HG02870 (cell line): Measurements from ENCODE around the gene PCBP3.
"Not testable (repeated sequence)": the region's sequence is repeated elsewhere in the genome, so short reads cannot be mapped to it uniquely, and the experiment has no call there.

Source experiments
- ATAC-seq: cut with Tn5 transposase; IDR thresholded peaks from one replicate; pipeline ENCODE4 v1.9.1; 2021; ENCODE audit warnings: mild to moderate bottlenecking, moderate library complexity; ENCODE audit not compliant: unreplicated experiment

The PCBP3 gene

DNA sequence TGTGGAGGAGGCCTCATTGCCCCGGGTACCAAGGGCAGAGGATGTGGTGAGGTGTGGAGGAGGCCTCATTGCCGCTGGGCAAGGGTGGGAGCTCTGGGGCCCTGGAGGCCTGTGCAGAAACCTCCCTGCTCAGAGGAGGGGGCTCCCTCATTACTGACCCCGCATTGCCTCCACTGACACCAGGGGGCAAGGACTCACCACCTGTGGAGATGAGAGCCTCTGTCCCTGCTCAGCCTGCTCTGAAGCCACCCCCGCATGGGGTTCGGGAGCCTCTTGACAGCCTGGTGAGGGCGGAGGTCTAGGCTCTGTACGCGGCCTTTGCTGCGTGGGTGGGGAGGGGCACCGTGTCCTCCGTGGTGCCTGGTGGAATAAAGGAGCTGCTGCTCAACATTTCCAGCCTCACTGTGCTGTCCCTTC, 243.1 kb downstream of the PCBP3 start:
- no peak for ATAC-seq

DNA sequence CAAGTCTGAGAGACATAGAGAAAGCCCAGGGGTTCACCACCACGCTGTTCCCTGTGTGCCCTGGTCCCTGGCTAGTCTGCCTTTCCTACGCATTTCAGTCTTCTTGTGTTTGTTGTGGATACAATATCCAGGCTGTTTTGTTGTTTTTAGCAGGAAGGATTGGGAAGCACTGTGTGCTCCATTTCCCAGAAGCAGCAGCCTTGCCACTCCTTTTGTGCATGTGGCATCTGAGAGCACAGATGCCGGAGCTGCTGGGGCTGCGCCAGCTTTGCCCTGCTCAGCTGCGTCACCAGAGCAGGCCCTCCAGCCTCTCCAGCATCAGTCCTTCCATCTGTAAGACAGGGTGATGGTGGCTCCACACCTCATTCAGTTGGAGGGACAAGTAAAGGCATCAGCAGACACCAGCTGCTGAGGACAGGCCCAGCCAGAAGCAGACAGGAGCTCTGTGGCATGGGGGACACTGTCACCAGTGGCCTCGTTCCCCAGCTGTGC, 243.6 kb downstream of the PCBP3 start:
- ATAC-seq: no peak

DNA sequence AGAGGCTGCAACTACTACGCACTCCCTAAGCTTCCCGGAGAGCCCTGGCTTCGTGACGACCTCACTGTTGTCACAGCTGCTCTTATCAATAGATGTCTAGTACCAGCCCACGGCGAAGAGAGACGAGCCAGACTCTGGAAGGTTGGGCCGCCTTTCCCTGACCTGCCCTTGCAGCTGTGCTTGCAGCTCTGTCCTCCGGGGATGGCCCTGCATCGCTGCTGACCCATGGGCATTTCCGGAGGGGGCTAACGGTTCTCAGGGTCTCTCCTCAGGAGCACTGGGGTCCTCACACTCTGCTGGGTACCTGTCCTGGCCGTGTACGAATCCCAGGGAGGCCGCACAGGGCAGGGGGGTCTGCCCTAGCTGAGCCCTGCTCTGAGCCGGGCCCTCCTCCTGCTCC, 244.3 kb downstream of the PCBP3 start:
- ATAC-seq: no peak

DNA sequence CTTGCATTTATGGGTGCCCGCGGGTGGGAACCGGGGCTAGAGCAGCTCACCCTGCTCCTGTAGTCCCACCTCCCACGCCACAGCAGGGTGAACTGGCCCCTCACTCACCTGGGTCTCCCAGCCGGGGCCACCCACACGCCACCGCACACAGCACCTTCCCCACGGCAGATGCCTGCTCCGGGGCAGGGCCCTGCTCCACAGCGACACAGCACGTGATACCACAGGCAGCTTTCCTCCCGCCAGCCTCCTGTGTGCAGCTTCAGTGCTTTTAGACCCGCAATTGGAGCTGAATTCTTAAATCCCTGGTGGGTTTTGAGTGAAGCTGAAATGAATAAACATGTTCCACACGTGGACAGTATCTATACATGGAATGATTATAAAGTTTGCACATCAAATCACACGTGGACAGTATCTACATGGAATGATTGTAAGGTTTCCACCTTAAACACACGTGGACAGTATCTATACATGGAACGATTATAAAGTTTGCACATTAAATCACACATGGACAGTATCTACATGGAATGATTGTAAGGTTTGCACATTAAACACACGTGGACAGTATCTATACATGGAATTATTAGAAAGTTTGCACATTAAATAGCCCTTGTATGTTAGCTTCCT, 245.0 kb downstream of the PCBP3 start:
- ATAC-seq: no peak

DNA sequence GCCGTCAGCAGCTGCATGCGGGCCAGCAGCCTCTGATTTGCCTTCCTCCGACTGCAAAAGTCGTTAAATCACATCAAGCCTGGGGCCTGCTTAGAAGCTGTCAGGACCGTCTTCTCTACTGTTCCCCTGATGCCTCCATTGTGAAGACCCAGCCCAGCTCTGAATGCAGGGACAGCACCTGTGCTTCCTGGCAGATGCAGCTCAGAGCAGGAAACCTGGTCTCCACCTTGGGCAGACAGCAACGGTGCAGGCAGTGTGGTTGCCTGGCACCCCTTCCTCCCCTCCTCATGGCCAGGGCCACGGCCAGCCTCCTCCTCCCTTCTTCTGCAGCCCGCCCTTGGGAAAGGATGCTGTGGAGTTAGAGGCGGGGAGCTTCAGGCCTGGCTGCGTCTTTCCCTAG, 245.7 kb downstream of the PCBP3 start:
- no peak for ATAC-seq

DNA sequence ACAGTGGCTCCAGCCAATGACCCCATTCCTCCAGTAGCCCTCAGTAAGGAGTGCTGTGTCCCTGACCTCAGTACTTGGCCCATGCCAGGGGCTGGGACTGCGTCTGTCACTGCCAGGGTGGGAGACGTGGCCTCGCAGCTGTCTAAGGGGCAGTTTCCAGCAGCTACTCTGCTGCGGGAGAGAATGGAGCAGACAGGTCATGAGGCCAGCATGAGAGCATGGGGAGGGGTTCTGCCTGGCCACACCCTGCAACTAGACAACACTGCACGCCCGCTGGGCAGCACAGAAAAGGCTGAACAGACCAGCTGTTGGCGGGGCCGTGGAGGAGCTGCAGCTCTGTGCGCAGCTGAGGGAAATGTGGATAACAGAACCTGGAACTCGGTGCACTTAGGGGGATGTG, 246.4 kb downstream of the PCBP3 start:
- no peak for ATAC-seq

DNA sequence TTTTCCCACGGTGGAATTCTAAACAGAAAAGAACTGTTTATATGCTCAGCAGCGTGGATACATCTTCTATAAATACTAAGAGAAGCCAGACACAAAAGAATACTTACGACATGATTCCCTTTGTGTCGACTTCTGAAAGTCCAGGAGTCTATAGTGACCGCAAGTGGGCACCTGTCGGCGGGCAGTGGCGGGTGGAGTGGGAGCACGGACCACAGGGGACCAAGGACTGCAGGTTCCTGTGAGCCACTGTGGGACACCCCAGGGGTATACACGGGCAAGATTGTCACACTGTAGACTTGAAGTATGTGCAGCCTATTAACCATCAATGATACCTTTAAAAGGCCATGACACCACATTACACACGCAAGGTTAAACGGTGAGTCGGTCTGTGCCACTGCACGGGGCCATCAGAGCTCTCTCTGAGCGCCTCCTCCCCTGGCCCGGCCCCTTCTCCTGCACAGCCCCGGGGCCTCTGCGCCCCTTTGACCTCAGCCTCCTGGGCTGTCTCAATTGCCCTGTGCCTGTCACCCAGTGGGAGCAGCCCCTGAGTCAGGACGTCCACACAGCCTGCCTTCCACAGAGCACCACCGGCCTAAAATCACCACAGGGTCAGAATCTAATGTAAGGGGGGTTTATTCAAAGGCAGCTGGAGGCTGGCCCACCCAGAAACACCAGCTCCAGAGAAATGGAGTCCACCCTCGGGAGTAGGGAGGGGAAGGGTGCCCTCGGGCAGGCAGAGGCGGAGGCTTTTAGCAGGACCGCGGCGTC, 248.0 kb downstream of the PCBP3 start:
- no peak for ATAC-seq

DNA sequence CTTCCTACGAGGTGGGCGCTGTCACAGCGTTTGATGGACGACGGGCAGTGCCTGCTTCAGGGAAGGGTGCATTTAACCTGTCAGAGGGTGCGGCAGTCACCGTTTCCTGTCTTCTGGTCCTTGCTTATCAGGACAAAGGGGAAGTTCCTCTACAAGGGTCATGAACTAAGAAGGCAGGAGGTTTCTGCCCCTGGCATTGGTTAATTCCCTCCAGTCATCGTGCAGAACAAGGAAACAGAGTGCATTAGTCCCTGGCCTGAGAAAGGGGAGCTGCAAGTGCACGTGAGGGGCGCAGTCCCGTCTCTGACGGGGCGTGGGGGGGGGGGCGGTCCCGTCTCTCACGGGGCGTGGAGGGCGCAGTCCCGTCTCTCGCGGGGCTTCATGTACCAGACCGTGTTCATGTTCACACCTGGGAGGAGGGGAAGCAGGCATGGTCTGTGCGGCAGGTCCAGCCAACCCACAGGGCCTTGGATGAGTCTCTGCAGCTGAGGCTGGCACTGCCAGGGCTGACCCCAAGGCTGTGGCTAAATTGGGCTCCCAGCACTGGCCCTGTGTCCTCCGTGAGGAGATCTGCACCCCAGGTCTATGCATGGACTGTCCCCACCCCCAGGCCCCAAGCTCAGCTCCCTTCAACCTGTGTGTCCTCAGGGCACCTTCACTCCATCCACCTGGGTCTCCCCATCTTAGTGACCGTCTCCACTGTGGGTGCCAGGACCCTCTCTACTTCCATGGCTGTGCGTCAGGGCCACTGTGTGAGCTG, 248.8 kb downstream of the PCBP3 start:
- ATAC-seq: no peak

DNA sequence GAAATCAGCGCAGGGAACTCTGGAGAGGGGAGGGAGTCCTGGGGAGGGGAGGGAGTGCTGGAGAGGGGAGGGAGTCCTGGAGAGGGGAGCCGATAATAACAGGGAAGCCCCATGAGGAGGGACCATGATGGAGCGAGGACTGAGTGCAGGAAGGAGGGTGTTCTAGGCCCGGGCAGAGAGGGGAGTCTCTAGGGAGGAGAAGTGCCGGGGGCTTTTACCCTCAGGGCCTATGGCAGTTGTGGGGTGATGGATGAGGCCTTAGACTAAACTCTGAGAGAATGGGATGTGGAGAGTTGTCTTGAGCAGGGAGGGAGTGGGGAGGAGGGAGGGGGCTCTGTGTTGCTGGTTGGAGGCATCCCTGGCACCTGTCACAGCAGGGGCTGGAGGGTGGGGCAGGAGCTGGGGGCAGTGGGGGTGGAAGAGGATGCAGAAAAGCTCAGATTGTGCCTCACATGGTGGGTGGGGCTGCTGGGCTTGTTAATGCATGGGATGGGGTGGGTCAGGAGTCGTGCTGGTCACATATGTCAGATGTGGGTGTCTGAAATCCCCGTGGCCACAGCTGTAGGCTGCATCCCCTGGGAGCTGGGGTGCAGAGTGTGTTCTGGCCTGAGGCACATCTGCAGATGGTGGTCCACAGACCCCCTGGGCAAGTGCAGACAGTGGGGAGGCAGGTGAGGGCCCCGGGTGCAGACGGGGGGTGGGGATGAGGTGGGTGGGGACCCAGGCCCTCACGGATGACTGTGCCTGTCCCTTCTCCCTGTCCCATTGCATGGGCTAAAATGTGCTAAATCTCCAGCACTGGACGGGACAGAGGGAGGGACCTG, 249.6 kb downstream of the PCBP3 start:
- no peak for ATAC-seq

DNA sequence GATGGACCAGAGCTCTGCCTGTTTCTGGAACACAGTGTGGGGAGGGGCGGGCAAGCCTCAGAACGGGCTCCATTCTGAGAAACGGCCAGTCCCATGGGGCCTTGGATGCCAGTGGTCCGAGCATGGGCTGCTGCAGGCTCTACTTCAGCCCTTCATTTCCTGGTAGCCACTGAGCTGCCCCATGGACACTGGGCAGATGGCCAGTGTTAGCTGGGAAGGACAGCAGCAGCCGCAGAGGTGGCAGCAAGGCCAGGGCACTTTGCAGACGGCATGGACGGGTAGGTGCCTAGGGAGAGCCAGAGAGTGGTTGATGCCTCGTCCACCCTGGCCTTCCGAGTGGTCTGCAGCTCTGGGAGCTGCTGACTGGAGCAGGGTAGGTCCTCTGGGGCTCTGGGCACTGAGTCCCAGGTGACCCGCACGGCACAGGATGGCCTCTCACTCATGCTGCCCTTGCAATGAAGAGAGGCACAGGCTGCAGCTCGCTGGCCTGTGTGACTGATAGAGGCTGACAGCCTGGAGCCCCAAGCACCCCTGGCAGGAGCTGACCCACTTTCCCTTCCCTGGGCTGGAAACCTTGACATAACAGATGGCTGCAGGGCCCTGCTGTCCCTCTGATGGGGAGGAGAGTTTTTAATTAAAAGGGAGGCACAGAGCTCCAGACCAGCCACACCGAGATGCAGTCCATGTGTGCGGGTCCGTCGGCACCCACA, 250.4 kb downstream of the PCBP3 start:
- ATAC-seq: no peak

DNA sequence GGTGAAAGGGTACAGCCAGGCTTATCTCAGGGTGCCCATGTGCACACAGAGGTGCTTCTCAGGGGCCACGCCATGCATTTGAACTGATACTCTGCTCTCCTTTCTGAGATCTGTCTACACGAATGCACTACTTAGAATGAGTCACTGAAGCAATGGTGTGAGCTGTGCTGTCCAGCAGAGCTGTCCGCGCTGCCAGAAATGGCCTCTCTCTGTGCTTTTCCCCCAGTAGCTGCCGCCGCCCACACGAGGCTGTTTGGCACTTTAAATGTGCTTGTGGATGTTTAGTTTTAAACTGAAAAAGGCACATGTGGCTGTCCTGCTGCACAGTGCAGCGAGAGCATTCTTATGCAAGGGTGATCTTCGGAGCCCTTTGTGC, 250.9 kb downstream of the PCBP3 start:
- no peak for ATAC-seq

DNA sequence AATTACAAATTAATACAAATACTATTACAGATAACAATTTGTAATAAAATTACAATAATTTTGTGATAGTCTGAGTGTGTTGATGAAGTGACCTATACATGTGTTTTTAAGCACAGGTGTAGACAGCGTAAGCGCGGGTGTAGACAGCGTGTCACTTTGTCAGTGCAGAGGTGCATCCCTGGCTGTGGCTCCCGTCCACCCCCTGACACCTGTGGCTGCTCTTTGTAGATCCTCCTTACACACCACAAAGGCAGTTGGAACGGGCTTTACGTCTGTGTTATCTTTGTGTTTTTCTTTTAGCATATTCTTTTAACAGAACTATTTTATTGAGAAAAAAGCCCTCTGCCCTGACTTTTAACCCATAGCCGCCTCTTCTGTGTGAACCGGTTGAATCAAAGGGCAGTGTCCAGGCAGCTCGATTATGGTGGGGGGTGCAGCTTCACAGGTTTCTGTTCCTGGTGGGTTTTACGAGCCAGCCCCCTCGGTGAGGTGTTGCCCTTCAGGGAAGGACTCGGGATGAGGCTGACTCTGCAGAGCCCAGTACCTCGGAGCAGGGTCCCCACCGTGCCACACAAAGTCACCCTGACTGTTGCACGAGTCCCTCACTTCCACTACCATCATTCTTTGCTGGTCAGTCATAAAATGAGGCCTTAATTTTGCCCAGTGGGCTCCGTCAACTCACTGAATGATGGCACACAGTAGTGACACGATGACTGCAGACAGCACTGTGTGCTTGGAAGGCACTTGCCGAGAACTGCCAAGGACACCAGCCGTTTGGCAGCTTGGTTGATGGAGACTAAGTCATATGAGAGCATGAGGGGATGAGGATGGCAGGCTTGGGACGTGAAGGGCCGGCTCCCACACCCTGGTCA, 251.6 kb downstream of the PCBP3 start:
- no peak for ATAC-seq

DNA sequence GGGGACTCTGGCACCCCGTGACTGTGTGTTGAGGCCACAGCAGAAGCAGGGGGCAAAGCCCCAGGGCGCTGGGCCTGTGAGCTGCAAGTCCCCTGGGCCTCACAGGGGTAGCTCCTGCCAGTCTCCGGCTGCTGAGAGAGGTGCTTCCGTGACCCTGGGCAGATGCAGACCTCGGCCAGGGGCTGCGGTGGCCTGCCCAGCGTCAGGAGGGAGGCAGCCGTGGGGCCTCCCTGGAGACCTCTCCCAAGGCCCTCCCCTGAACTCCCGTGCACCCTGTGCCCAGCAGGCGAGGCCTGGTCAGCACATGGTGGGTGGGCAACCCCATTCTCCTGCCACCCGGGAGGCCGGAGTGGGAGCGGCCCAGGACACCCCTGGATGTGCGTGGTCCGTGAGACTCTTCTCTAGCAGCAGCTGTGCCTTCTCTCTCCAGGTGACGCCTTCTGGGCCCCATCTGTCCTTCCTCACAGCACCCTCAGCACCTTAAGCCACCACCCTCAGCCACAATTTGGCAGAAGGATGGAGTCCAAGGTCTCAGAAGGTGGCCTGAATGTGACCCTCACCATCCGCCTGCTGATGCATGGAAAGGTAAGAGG, 252.3 kb downstream of the PCBP3 start:
- no peak for ATAC-seq

DNA sequence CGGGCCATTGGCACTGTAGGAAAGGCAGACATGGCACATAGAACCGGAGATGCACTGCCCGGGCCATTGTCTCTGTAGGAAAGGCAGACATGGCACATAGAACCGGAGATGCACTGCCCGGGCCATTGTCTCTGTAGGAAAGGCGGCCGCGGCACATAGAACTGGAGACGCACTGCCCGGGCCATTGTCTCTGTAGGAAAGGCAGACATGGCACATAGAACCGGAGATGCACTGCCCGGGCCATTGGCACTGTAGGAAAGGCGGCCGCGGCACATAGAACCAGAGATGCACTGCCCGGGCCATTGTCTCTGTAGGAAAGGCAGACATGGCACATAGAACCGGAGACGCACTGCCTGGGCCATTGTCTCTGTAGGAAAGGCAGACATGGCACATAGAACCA, 252.9 kb downstream of the PCBP3 start:
- ATAC-seq: not testable (repeated sequence)

DNA sequence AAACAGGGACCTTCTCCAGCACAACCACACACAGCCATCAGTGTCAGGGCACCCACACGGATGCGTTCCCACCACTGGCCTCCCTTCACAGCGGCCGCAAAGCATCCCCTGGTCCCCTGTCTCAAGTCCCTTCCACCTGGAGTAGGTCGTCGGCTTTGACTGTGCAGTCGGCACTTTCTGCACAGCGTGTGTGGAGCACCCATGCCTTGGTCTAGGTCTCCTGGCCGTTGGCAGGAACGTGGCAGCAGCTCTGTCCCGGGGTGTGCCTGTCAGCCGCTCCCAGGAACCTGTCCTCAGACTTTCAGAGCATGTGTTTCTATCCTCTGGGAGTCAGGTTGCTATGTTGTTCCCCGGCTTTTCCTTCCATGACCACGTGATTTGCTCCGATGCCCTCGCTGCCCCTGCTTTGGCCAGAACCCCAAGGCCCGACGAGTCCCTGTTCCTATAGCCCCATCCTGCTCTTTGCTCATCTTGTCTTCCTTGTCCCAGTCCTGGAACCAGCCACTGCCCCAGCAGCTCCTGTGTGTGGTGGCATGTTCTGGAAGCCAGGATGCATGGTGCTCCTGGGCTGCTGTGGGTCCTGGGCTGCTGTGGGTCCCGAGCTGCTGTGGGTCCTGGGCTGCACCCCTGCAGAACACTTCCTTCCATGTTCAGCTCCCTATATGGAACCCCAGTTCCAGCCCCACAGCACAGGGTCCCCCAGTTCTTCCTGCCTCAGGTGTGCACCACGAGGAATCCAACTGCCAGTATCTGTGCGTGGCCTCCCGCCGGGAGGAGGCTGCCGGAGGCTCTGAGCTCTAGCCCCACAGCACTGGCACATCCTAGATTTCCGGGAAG, 253.9 kb downstream of the PCBP3 start:
- ATAC-seq: no peak

DNA sequence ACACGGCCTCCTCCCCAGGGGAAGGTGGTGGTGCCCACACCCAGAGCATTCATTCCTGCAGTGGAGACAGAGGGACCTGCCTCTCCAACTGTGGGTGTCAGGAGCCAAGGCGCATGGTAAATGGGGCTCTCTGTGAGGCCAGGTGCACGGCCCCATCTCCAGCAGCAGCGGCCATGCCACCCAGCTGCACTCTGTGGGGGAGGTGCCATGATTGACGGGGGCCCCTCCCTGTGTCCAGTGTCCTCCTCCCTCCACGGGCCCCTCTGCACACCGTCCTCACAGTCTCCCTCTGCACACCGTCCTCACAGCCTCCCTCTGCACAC, 254.5 kb downstream of the PCBP3 start:
- no peak for ATAC-seq

DNA sequence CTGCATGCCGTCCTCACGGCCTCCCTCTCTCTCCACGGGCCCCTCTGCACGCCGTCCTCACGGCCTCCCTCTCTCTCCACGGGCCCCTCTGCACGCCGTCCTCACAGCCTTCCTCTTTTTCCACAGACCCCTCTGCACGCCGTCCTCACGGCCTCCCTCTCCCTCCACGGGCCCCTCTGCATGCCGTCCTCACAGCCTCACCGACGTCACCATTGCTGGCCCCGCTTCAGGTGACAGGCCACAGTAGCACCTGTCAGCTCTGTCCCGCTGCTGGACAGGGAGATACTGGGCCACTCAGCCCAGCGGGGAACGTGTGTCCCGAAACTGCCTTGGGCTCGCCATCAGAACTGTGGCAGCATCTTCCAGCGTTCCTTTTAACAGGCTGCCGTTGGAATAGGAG, 255.3 kb downstream of the PCBP3 start:
- ATAC-seq: no peak

DNA sequence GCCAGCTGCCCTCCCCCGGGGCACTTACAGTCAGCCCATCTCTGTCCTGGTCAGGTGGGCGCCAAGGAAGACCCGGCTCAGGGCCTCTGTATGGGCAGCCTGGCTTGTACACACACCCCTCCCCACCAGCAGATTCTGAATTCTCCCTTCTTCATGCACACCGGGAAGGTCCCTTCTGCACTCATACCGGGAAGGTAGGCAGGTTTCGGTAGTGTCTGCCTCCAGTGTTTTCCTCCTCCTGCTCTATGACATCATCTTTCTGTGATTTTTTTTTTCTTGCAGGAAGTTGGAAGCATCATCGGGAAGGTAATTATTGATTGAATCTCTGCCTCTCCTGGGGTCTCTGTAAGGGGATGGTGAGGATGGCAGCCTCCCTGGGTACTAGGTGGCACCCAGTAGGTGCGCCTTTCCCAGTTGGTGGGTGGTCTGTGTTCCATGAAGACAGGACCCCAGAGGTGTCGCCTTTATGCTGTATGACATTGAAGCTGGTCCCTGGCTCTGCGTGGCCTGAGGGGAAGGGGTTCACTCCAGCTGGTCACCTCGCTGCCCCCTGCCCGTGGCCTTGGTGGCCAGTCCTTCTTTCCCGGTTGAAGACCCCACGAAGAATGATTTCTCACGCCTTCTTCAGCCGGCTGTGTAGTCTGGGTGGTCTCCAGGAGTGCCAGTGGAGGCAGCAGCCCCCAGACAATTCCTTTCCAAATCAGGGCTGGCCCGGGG, 255.9 kb downstream of the PCBP3 start:
- ATAC-seq: no peak
